GM19395 (cell line): Measurements from ENCODE around the gene FAM234A.

Source experiments
- ATAC-seq: cut with Tn5 transposase; IDR thresholded peaks from one replicate; pipeline ENCODE4 v1.9.1; 2021; ENCODE audit warnings: mild to moderate bottlenecking, moderate library complexity; ENCODE audit not compliant: unreplicated experiment

Gene FAM234A

DNA sequence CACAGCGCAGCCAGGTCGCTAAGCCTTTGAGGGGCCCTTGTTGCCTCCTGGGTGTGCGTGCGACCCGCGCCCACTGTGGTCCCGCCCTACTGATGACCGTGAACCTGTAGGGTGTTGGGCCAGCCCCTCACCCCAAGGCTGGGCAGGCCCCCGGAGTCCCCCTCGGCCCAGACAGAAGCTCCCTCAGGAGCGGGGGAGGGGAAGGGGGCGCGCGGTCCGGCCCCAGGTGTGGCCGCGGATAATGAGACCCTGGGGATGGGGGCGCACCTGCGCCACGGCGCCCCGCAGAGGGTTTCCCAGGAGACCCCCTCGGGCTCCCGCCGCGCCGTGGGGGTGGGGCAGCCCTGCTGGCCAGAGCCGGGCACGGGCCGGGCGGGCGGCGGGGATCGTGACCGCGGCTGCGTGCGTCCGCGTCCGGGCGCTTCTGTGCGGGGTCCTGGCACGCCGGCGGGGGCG, 45.4 kb downstream of the FAM234A start:
- ATAC-seq, result no peak

DNA sequence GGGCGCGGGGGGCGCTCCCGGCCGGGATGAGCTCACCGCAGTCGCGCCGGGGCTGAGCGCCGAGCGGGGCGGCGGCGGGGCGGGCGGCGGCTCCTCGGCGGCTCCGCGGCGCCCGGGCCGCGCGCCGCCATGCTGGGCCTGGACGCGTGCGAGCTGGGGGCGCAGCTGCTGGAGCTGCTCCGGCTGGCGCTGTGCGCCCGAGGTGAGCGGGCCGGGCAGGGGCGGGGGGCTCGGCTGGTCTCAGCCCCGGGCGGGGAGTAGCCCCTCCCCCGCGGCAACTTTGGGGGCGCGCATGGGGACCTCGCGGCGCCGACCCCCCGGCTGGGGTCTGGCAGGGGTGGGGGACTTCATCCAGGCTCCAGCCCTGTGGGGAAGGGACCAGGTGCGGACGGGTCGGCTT, 45.9 kb downstream of the FAM234A start, which contains the start of gene ARHGDIG:
Gene ARHGDIG, plus strand, starts transcription at position 40 of the 400 bp plus-strand sequence. Its CDS starts 90 bp downstream, at position 130.
- ATAC-seq, result no peak

GRCh38 chr16:280991-281659, 46.5 kb downstream of the FAM234A start:
- no peak for ATAC-seq

- no peak for ATAC-seq
Observed at GRCh38 chr16:281660-282255, 47.1 kb downstream of the FAM234A start.

- no peak for ATAC-seq
Observed at GRCh38 chr16:282491-282890, 47.9 kb downstream of the FAM234A start.

DNA sequence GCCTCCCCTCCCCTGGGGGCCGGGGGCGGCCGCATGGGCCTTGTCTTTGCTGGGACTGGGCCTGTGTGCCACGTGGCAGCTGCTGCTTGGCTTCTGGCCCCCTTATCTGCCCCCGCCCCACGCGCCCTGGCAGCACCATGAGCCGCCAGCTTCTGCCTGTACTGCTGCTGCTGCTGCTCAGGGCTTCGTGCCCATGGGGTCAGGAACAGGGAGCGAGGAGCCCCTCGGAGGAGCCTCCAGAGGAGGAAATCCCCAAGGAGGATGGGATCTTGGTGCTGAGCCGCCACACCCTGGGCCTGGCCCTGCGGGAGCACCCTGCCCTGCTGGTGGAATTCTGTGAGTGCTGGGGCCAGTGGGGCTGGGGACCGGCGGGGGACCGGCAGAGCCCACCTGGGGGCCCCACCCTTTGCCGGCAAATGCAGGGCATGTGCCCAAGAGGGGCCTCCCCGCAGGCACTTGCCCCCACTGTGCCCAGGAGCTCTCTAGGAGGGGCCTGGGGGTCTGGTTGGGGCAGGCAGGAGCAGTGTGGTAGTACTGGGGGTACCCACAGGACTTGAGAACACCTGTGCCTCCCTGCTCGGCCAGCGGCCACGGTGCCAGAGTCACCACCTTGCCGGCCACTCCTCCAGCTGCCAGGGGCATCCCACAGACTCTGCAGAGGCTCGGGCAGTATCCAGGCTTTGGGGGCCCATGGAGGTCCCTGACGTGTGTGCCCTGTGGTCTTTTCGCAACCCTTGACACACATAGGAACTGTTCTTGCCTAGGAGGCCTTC, 48.6 kb downstream of the FAM234A start, which contains the start of gene PDIA2:
Gene PDIA2, plus strand, starts transcription at position 132 of the 773 bp plus-strand sequence. Its CDS starts 6 bp downstream, at position 138.
- ATAC-seq, result no peak

DNA sequence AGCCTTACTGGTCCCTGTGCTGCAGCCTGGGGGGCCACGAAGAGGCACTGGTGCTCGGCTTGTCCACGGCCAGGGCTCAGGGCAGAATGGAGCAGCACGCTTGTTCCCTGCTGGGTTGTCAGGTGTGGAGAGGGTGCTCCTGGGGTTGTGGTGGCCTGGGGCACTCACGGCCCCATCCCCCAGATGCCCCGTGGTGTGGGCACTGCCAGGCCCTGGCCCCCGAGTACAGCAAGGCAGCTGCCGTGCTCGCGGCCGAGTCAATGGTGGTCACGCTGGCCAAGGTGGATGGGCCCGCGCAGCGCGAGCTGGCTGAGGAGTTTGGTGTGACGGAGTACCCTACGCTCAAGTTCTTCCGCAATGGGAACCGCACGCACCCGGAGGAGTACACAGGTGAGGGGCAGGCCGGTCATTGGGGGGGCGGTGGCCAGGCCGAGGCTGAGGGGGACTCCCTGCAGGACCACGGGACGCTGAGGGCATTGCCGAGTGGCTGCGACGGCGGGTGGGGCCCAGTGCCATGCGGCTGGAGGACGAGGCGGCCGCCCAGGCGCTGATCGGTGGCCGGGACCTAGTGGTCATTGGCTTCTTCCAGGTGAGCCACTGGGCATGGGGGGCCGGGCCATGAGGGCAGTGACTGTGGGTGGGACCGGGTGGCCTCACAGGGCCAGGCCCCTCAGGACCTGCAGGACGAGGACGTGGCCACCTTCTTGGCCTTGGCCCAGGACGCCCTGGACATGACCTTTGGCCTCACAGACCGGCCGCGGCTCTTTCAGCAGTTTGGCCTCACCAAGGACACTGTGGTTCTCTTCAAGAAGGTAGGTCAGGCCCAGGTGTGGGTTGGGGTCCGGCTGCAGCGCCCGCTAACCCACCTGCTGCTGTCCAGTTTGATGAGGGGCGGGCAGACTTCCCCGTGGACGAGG, 49.8 kb downstream of the FAM234A start:
- no peak for ATAC-seq

- no peak for ATAC-seq
Observed at GRCh38 chr16:285146-286055, 50.8 kb downstream of the FAM234A start.

DNA sequence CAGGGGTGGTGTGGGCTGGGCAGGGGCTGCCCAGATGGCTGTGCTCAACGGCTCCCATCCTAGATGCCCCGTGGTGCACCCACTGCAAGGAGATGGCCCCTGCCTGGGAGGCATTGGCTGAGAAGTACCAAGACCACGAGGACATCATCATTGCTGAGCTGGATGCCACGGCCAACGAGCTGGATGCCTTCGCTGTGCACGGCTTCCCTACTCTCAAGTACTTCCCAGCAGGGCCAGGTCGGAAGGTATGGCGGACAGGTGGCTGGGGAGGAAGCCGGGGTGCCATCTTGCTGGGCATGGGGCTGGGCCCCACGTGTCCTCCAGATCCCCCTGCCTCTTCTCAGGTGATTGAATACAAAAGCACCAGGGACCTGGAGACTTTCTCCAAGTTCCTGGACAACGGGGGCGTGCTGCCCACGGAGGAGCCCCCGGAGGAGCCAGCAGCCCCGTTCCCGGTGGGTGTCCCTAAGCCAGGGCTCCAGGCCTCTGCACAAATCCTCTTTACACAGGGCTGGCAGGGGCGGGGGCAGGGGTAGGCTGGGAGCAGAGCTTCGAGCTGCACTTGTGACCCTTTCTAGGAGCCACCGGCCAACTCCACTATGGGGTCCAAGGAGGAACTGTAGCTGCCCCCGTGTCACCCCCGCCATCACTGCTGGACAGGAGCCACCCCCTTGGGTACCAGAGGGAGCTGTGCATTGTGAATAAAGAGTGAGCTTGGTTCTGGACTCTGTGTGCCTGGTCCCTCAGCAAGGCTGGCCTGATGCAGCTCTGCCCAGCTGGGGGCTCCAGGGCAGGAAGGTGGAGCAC, 52.1 kb downstream of the FAM234A start:
- ATAC-seq, result no peak

DNA sequence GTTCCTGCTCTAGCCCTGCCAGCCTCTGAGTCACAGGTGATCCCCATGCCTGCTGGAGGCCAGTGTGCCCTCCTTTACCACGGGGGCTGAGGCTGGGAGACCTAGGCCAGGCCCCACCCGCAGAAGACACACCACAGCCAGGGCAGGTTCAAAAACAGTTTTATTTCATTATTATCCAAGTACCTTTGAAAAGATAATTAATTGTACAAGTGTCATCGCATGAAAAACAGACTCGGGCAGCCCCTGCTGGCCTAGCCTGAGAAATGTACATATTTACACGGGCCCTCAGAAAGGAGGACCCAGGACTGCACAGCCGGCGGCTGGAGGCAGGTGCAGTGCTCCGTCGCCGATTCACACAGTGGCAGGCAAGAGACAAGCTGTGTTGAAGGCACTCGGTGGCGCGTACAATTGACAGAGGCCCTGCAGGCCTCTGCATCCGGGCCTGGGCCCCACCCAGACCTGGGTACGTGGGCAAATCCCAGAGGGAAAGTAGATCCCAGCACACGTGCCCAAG, 52.7 kb downstream of the FAM234A start:
- no peak for ATAC-seq

- no peak for ATAC-seq
Observed at GRCh38 chr16:287981-288920, 53.6 kb downstream of the FAM234A start.

DNA sequence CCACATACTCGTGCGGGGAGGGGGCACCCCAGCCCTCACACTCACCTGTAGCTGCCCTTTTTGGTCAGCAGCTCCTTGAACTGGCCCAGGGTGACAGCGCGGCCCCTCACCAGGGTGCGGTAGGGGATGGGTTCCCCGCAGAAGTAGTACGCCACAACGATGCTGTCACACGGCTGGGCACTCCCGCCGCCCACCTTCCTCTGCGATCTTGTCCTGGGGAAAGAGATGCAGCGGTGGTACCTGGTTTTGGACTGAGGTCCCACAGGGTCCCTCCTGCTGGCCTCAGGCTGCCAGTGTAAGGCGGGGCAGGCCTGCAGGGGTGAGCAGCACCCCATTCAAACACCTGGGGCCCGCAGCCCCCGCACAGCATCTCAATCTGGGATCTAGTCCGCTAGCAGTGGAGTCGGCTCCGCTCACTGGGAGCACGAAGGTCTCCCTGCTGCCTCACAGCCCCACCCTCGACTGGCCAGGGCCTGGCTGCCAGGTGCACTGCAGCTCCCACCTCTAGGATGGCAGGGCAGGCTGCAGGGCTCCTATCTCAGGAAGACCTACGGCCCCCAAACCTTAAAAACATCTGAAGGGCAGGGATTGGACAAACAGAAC, 54.9 kb downstream of the FAM234A start:
- no peak for ATAC-seq

GRCh38 chr16:290015-290680, 55.5 kb downstream of the FAM234A start:
- no peak for ATAC-seq

- no peak for ATAC-seq
Observed at GRCh38 chr16:290681-291405, 56.2 kb downstream of the FAM234A start.

- no peak for ATAC-seq
Observed at GRCh38 chr16:291539-291938, 56.9 kb downstream of the FAM234A start.
